Stimulated activated CD4-positive, alpha-beta T cell treated with anti-CD3 and anti-CD28 coated beads, Interleukin-2, amount 100 ng/mL, for 4 hours (primary cell): ENCODE data around the gene MSRB3.
"Not testable (repeated sequence)": the region's sequence is repeated elsewhere in the genome, so short reads cannot be mapped to it uniquely, and the experiment has no call there.

Source experiments
- DNase-seq: peaks from one replicate; pipeline ENCODE4 v3.0.0-alpha.2; 2020; ENCODE audit warnings: low read depth

The MSRB3 gene

GRCh38 chr12:65459545-65459944 is 181.1 kb downstream of the MSRB3 start:
- no peak for DNase-seq

- no peak for DNase-seq
Observed at GRCh38 chr12:65460063-65460462, 181.6 kb downstream of the MSRB3 start.

- no peak for DNase-seq
Observed at GRCh38 chr12:65461017-65461416, 182.5 kb downstream of the MSRB3 start.

GRCh38 chr12:65462484-65462883 is 184.0 kb downstream of the MSRB3 start:
- no peak for DNase-seq

GRCh38 chr12:65463082-65463481 is 184.6 kb downstream of the MSRB3 start:
- DNase-seq: no peak

- DNase-seq: no peak
Observed at GRCh38 chr12:65463611-65464010, 185.1 kb downstream of the MSRB3 start.

- DNase-seq: no peak
Observed at GRCh38 chr12:65464930-65465329, 186.4 kb downstream of the MSRB3 start.

GRCh38 chr12:65465766-65466547 is 187.5 kb downstream of the MSRB3 start:
- DNase-seq: no peak

- no peak for DNase-seq
Observed at GRCh38 chr12:65466911-65467310, 188.4 kb downstream of the MSRB3 start.

GRCh38 chr12:65470256-65470655 is 191.8 kb downstream of the MSRB3 start:
- no peak for DNase-seq

- DNase-seq: no peak
Observed at GRCh38 chr12:65472079-65472478, 193.6 kb downstream of the MSRB3 start.

GRCh38 chr12:65474831-65475230 is 196.3 kb downstream of the MSRB3 start:
- DNase-seq: no peak

GRCh38 chr12:65477721-65478120 is 199.2 kb downstream of the MSRB3 start:
- no peak for DNase-seq

GRCh38 chr12:65483891-65484516 is 205.5 kb downstream of the MSRB3 start:
- not testable (repeated sequence) for DNase-seq

GRCh38 chr12:65488197-65488596 is 209.7 kb downstream of the MSRB3 start:
- no peak for DNase-seq

- no peak for DNase-seq
Observed at GRCh38 chr12:65490250-65490649, 211.8 kb downstream of the MSRB3 start.

GRCh38 chr12:65492998-65493912 is 214.8 kb downstream of the MSRB3 start:
- DNase-seq: no peak

GRCh38 chr12:65493913-65494245 is 215.4 kb downstream of the MSRB3 start:
- no peak for DNase-seq

- DNase-seq: no peak
Observed at GRCh38 chr12:65494537-65494936, 216.1 kb downstream of the MSRB3 start.

GRCh38 chr12:65495233-65495632 is 216.8 kb downstream of the MSRB3 start:
- DNase-seq: no peak

GRCh38 chr12:65496617-65497016 is 218.1 kb downstream of the MSRB3 start:
- no peak for DNase-seq

GRCh38 chr12:65497660-65498059 is 219.2 kb downstream of the MSRB3 start:
- DNase-seq: no peak

GRCh38 chr12:65499167-65499566 is 220.7 kb downstream of the MSRB3 start:
- no peak for DNase-seq
